H1 (cell line): ENCODE data around the gene TMPRSS9. TPM values are rescaled to one million over a fixed set of nuclear protein-coding genes. Genes with fewer than 3 reads are reported as not detected.

ENCODE experiments used
- CHD2 ChIP-seq: IDR thresholded peaks from 2 replicates; pipeline ENCODE4 v1.6.1; 2012; ENCODE audit warnings: low read length, improper control_type of control experiment
- GABPA ChIP-seq: IDR thresholded peaks from 2 replicates; pipeline ENCODE4 v1.6.1; 2011; ENCODE audit warnings: mild to moderate bottlenecking, low read length, moderate library complexity, borderline replicate concordance; ENCODE audit not compliant: insufficient read depth
- MAFK ChIP-seq: IDR thresholded peaks from 2 replicates; pipeline ENCODE4 v1.6.1; 2012; ENCODE audit warnings: low read depth, mild to moderate bottlenecking, improper control_type of control experiment, low read length
- NRF1 ChIP-seq: IDR thresholded peaks from 2 replicates; pipeline ENCODE4 v1.6.1; 2011; ENCODE audit warnings: mild to moderate bottlenecking, low read depth, low read length, improper control_type of control experiment
- SRF ChIP-seq: IDR thresholded peaks from 2 replicates; pipeline ENCODE4 v1.6.1; 2011; ENCODE audit warnings: mild to moderate bottlenecking, low read depth, low read length, moderate library complexity
- polyA plus RNA-seq, 7 experiments: library from polyadenylated mRNA; depleted of rRNA in 3 of 7; stranded (reverse) in 5 of 7; unstranded in 2 of 7; fragments of >200 nt in 5 of 7; fragments of 200-250 nt in 2 of 7; gene quantifications; 1 replicate in 5 of 7; 2 replicates in 1 of 7; 4 replicates in 1 of 7; pipeline versions ENCODE4 v1.2.1 to v1.2.3, GENCODE V29; 2011 to 2013; ENCODE audit warnings: missing spikeins in 2 of 7, mixed read lengths in 2 of 7
- total RNA-seq: library from RNA; stranded (reverse); fragmentation: NEBNext Ultra II Directional; extraction: Animal tissue kit (Norgen Biotek cat#: 25700); gene quantifications from 2 replicates; pipeline ENCODE4 v1.2.1, GENCODE V29; 2021
- TF ChIP-seq, protein P1 (sequence below), 3 experiments: IDR thresholded peaks; 1 replicate in 2 of 3; 2 replicates in 1 of 3; pipeline versions ENCODE4 v1.5.1 to v1.6.1; 2011; ENCODE audit warnings: low read length in 3 of 3, mild to moderate bottlenecking in 3 of 3, inconsistent platforms in 2 of 3, low read depth in 1 of 3, moderate library complexity in 1 of 3; ENCODE audit not compliant: insufficient read depth in 1 of 3; ENCODE audit errors: control extremely low read depth in 1 of 3

Gene TMPRSS9
- total and polyA plus RNA-seq, 2 of the 8 experiments (the other 6 are each of a cell fraction or from before 2014, with no cell fraction given) = 0.15 to 0.19 TPM

DNA sequence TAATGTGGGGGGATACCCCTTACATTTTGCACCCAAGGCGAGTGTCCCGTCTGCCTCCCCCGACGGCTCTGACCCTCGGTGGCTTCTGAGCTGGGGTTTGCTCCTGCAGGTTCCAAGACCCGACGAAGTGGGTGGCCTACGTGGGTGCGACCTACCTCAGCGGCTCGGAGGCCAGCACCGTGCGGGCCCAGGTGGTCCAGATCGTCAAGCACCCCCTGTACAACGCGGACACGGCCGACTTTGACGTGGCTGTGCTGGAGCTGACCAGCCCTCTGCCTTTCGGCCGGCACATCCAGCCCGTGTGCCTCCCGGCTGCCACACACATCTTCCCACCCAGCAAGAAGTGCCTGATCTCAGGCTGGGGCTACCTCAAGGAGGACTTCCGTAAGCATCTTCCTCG is 48.2 kb downstream of the TMPRSS9 start (continued):
- TF ChIP-seq NRF1 (no peak), SRF (no peak), GABPA (no peak), CHD2 (no peak), MAFK (no peak)
- TF ChIP-seq, protein P1, sequence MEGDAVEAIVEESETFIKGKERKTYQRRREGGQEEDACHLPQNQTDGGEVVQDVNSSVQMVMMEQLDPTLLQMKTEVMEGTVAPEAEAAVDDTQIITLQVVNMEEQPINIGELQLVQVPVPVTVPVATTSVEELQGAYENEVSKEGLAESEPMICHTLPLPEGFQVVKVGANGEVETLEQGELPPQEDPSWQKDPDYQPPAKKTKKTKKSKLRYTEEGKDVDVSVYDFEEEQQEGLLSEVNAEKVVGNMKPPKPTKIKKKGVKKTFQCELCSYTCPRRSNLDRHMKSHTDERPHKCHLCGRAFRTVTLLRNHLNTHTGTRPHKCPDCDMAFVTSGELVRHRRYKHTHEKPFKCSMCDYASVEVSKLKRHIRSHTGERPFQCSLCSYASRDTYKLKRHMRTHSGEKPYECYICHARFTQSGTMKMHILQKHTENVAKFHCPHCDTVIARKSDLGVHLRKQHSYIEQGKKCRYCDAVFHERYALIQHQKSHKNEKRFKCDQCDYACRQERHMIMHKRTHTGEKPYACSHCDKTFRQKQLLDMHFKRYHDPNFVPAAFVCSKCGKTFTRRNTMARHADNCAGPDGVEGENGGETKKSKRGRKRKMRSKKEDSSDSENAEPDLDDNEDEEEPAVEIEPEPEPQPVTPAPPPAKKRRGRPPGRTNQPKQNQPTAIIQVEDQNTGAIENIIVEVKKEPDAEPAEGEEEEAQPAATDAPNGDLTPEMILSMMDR (IDR thresholded peaks at IDR 0.05; ENCODE audit: control extremely low read depth in 1 of 3, insufficient read depth in 1 of 3, low read depth in 1 of 3, low read length in 3 of 3) = no peak
